ENCODE measurements around the gene BEND5.

Gene BEND5

DNA sequence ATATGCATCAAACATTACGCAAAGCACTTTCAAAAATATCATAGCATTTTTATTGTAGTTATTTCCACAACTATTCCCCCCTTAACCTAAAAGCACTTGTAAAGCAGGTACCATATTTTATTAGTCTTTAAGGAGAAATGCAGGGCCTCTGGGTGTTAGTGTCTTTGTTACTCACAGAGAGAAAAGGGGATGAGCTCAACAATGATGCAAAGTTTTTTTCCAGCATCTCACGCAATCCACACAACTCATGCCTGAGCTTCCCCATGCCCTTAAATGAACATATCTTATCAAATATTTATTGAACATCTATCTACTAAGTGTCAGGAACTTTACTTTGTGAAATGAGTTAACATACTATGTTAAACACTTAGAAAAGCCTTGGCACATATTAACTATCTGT lies 50.6 kb downstream of the BEND5 start:
- no peak for DNase-seq
- intact Hi-C loops (cut with DNase I) = no loop called here

DNA sequence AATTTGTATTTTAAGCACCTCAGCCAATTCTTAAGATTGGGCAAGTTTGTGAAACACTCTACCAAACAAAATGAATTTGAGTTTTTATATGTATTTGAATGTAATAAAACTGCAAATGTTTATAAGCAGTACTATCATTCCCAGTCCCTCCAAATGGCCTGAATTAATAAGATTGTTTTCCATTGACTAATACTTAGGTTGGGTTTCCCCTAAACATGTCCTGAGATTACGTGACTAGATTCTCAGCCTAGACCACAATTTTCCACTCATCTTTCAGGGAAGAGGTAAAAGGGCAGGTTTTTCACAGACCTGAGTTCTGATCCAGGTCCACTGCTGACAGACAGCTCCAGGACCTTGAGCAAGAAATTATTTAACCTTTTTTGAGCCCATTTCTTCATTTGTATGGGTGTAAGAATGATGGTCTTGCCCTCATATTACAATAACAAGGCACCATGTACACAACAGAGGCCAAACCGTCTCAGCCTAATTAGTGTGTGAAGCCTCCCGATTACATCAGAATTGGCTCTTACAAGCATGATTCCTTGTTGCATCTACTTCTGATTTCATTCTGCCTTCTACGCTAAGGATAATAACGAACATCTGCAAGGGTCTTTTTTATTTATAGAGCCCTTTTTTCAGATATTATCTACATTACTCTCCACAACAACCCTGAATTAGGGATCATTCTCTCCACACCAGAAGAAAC lies 51.2 kb downstream of the BEND5 start:
- DNase-seq = no peak
- intact Hi-C loops (cut with DNase I) = no loop called here

DNA sequence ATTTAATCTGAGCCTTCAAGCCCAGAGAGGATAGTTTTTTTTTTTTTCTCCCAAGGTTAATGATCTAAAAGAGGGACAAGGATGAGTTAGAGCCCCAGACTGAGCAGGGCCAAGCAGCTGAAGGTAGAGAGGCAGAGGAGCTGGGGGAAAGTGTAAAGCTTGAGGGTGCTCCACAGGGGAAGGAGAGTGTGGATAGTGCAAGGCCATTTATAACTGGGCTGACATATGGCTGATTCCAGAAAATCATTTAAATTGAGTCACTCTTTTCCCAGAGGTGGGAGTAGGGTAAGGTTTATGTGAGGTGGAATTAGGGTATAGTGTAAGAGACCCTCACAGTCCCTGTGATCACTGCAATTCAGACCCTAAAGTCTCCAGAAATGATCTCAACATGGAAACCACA lies 55.8 kb downstream of the BEND5 start:
- intact Hi-C loops (cut with DNase I) = no loop called here
- no peak for DNase-seq

DNA sequence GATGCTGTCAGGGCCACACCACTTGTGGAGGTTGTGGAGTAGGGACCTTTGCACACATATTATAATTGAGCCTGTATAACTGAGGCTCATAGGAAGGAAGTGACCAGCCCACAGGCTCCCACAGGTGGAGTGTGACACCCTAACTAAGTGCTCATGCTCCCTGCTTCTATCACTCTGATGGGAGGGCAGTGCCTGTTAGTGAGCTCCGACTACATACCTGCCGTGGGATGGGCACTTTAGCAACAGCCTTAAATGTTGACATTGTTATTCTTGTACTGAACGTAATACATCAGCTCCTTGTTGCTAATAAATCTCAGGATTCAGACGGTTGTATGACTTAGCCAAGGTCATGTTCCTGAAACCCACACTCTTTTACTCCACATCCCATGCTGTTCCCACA lies 58.0 kb downstream of the BEND5 start:
- DNase-seq = no peak
- intact Hi-C loops (cut with DNase I) = no loop called here

DNA sequence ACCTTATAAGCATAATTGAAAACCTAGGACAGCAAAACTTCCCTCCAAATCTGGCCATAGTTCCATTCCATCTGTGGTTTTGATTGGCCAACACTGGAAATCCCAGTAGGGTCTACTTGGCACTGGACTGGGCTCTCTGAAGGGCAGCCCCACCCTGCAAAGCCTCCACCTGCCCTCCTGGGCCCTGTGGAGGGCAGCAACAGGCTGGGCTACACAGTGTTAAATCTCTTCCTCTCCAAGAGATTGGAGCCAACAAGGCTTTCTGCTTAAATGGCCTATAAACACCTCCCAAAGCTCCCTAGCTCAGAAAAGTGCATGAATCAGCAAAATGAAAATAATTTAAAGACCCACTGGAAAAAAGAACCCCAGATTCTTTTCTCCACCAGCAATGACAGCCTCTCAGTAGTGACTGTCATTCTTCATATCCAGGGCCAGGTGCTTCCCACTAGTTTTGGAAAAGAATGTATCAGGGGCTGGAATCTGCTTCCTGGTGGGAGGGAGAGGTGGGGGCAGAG lies 58.5 kb downstream of the BEND5 start:
- DNase-seq = no peak
- intact Hi-C loops (cut with DNase I) = no loop called here

DNA sequence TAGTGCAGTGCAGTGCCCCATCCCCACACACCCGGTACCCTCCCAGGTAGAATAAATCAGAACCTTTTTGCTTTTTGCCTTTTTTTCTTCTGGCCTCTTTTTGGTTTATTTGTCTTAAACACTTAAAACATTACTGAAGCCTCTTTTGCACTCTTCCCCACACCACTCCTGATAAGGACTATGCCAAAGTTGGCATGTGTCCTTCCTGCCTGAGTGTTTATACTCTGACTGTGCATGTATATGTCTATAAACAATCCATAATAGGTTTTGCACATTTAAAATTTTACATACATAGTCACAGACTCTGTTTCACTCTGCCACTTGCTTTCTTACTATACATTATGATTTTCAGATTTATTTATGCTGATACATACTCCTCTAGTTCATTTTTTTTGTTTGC lies 59.6 kb downstream of the BEND5 start:
- intact Hi-C loops (cut with DNase I) = no loop called here
- DNase-seq = no peak

DNA sequence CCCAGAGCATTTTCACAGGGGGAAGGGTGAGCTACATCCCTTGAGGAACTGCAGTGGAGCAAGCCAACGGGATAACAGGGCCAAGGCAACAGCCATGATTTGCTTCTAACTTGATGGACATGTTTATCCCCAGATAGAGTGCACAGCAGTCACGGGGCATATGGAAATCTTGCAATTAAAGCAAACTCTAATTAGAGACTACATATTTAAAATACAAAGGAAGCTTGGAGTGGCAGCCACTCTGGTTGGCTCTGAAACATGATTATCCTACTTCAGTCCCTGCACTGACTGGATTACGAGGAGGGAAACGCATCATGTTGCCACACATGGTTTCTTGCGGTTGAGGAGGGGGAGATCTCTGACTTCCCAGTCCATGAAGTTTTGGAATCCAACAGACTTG lies 60.8 kb downstream of the BEND5 start:
- DNase-seq = no peak
- intact Hi-C loops (cut with DNase I) = no loop called here

DNA sequence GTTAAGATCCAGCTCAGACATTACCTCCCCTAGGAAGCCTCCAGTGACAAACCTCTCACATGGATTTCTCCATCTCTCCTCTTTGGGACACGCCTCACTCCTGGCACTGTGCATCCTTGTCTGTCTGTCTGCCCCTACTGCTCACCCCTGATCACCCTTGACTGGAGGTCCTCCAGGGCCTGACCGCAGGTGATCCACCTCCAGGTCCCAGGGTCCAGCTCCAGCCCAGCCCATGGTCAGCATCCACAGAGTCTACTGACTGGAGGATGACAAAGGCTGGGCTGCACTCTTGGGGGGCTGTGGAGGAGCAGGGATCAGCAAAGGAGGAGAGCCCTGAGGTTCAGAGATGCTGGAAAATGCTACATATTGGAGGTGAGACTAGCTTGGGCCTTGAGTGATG lies 65.8 kb downstream of the BEND5 start:
- intact Hi-C loops (cut with DNase I) = no loop called here
- DNase-seq = no peak

DNA sequence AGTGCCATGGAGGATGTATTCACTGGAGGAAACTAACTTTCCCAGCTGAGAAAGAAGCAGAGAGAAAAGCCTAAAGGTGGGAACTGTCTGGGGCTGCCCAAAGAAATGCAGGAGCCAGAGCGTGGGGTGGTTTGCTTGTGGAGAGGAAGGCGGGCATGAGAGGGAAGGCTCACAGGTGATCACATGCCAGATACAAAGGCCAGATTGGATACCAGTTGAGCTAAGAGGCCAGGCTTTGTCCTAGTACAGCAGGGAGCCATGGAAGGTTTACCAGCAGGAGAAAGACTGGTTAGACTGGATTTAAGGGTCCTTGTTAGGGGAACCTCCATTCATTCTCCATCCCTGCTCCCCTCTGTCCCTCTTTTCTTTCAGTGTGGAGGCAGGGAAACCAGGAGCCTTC lies 66.4 kb downstream of the BEND5 start:
- intact Hi-C loops (cut with DNase I) = no loop called here
- no peak for DNase-seq

DNA sequence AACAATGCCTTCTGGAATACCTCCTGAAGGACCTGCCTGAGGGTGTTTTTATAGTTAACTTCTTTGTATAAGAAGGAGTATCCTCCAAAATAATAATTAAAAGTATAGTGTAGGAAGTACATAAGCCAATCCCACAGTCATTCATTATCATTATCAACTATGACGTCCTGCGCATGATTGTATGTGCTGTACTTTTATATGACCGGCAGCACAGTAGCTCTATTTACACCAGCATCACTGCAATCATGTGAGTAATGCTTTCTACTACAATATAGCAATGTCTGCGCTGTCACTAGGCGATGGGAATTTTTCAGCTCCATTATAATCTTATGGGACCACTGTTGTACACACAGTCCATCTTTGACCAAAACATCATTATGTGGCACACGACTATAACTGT lies 72.0 kb downstream of the BEND5 start:
- no peak for DNase-seq
- intact Hi-C loops (cut with DNase I) = no loop called here

DNA sequence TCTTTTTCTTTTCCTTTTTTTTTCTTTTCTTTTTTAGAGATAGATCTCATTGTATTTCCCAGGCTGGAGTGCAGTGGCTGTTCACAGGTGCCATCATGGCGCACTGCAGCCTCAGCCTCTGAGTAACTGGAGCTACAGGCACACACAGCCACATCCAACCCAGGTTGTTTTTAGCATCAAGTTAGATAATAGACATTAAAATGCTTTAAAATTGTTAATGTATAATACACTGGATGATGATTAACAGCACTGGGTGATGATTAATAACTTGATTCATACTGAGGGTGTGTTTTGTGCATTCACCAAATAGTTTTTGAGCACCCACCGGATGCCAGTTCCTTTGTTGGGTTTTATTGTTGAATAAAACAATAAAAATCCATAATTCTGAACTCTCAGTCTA lies 75.2 kb downstream of the BEND5 start:
- DNase-seq = no peak
- intact Hi-C loops (cut with DNase I) = no loop called here

DNA sequence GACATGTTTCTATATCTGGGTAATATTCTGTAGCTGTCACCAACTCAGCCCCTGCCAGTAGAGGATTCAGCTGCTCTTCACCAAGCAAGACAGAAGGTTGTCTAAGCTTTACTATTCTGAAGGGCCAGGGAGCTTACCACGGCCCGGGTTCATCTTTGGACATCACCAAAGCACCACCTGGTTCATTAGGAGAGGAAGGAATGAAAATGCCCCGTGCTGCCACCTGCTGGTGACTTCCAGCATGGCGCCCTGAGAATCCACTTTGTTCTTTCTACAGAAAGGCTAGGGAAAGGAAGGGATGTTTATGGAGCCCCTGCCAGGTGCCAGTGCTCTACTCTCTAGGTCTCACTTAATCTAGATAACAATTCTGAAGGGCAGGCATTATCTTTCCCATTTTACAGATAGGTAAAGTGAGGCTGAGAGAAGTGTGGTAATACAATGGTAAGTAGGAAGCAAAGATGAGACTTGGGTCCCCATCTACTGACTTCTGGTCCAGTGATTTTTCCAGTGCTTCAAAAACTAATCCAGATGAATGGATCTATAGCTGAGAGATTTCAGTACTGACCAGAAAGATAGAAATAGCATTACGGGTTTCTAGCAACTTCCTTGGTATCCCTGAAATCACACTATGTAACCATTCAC lies 79.5 kb downstream of the BEND5 start:
- intact Hi-C loops (cut with DNase I) = loop anchor here (2.0 kb wide), 1 partner anchor 124 kb away; no protein-coding TSS in a partner anchor
- peak; percentile 33 to 94 (median 78) for DNase-seq

DNA sequence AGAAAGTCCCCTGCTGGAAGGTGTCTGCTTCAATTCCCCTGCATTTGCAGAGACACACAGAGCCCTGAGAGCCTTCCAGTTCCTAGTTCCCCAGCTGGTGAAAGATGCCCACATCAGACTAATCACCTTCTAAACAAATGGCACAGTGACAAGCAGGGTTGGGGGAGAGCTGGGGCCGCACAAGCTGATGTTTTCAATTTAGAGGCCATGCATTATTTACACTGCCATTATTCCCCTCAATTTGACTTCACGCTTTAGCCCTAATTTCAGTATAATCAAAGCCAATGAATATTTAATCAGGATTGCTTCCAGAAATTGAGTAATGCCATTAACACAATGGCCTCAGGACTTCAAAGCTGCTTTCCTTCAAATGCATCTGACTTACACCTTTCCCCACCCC lies 81.5 kb downstream of the BEND5 start:
- intact Hi-C loops (cut with DNase I) = no loop called here
- DNase-seq = no peak

DNA sequence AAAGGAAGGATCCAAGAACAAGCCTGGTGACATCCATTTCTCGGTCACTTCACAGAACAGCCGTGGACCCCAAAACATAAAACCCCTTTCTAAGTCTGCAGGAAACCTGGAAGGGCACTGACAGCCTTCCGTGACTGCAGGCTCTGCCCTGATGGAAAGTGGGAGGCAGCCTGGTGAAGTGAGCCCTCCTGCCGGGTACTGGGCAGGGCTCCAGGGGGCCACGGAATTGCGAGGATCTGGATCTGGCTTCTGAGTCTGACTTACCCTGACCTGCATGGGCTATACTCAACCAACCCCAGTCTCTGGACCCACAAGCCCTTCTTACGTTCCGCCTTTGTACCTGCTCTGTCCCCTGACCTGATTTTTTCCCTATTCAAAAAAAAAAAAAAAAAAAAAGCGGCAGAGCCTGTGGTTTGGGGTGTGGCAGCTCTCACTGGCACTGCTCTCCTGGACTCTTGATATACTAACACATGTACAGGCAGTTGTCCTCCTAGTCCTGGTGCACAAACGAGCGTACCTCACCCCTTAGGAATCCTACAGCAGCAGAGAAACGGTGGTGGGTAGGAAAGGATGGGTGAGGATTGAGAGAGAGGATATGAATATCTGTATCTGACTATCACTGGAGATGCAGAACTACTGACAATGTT lies 82.9 kb downstream of the BEND5 start:
- intact Hi-C loops (cut with DNase I) = no loop called here
- no peak for DNase-seq

DNA sequence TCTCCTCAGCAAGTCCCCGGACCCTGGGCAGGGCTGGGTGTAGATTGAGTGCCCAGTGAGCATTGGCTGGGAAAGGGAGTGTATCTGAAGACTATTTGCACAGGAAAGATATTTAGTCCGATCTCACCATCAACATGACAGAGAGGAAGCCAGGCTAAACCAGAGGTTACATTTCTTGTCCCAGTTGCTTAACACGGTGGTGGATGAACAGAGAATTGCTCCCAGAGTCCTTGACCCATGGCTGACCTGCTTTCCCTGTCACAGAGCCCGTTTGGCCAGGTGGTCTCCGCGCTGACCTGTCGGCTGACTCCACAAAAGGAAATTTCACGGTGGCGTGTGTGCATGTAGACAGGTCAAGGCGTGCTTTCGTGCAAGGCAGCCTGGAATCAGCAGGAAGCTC lies 83.5 kb downstream of the BEND5 start:
- no peak for DNase-seq
- intact Hi-C loops (cut with DNase I) = no loop called here

DNA sequence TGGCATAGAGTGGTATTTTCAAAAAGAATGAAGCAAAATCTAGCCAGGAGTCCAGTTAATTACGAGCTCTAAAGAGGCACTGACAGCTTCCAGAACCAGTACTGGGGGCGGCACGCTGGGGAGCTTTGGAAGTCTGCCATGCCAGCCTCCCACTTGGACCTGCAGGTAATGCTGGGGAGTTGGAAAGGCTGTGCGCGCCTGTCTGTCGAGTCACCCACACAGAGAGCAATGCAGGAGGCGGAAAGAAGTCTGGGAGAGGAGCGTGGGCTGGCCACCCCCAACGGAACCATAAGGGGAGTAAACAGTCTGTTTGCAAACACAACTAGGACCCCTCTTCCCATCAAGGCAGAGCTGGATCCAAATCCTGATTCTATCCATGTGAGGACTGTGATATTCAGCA lies 84.5 kb downstream of the BEND5 start:
- intact Hi-C loops (cut with DNase I) = no loop called here
- peak in 9 of 10 donors; percentile 10 to 94 (median 48) for DNase-seq

DNA sequence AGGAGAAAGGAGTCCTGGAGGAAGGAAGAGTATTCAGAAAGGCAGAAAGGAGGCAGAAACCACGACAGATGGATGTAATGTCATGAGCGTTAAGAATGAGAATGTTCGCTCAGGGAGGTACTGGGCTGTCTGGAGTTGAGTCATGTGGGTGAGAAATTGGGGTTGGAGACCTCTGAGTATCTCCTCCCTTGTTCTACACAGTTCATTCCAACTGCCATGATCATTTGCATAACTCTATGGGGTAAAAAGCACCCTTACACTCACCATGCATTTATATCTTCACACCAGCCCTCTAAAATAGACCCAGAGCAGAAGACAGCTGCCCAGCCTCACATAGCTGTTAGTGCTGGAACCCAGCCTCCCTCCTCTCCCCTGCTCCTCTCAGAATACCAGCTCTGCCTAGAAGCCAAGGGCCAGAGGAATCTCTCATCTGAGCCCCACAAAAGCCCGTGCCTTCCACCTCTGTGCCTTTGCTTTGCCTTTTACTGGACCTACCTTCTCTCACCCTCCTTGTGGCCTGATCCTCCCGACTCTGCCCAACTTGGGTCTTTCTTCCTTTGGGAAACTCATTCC lies 85.2 kb downstream of the BEND5 start:
- intact Hi-C loops (cut with DNase I) = no loop called here
- peak in 2 of 10 donors; percentile 77 to 84 for DNase-seq

DNA sequence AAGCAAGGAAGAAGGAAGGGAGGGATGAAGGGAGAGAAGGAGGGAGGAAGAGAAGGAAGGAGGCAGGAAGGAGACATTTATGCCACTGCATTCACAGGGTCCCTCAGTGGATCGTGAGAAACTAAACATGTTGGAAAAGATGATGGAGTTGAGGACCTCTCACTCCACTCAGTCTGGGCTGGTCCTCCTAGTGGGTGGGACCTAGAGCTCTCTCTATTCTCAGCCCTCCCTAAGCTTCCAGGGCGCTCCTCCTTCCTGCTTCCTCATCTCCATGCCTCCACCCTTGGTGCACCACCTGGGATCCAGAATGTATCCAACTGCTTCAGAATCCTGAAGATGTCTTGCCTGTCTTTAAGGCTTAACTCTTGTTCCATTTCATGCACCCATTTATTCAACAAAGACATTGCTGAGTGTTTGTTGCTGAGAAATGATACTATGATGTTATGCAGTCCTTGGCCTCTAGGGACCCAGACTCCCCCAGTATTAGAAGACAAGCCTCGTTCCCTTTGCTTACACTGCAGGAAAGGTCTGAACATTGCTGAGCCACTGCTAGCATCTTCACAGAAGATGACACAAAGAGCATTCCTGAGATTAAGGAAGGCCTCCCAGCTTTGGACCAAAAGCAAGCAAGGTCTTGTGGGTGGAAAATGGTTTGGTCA lies 88.5 kb downstream of the BEND5 start:
- intact Hi-C loops (cut with DNase I) = no loop called here

DNA sequence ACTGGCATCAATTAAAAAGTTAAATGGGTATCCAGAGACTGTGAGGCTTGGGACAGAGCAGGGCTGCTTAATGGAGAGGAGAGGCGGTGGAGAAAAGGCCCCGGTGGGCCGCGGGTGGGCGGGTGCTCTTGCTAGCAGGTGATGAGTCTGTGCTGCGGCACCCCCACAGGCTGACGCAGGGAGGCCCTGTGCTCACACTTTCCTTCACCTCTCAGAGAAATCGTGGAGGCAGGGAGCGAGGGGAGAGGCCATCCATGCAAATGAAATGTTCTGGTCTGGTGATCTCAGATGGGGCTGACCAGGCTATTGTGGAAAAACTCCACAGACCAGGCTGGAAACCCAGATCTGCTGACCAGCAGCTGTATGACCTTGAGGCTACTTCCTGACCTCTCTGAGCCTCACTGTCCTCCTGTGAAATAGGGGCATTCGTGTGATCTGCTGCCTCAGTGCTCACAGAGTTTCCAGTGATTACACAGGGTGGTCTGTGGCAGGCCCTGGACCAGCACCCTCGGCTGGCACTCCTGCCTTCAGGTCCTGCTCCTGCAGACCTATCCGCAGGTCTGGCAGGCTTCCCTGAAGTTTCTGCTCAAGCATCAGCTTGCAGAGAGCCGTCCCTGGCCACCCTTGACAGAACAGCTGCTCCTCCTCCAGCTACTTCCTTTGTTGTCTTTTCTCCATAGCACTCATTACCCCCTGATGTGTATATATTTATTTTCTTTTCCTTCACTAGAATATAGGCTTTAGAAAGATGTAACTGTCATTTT lies 89.2 kb downstream of the BEND5 start:
- intact Hi-C loops (cut with DNase I) = no loop called here
- DNase-seq = no peak

More for the DNA sequence above, 88.5 kb downstream of the BEND5 start:
- no peak for DNase-seq

DNA sequence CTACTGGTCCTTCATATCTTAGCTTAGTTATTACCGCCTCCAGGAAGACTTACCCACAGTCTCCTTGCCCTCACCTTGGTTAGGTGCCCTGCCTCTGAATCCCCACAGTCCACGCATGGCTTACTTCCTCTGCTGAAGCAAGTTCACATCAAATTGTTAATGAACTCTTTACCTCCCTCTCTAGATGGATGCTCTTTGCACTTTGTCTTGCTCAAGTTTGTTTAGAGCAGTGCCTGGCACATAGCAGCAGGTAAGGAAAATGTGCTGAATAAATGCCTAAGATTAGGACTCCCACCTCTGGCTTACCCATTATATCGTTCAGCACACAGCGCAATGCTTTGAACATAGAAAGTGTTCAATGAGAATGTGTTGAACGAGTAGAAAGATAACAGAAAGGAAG lies 90.5 kb downstream of the BEND5 start:
- intact Hi-C loops (cut with DNase I) = no loop called here
- no peak for DNase-seq

Measured in posterior cingulate gyrus (tissue), 11 donors.